WTC11 (cell line): ENCODE results near the gene ELAVL1. TPM values are rescaled to one million over a fixed set of nuclear protein-coding genes. Genes with fewer than 3 reads are reported as not detected.

Experiments used
- ATAC-seq: fragments of 200-7000 bp; cut with Tn5 transposase; 2 replicates; pipeline ENCODE4 v1.10.0; 2021; ENCODE audit warnings: mild to moderate bottlenecking, moderate library complexity
- CTCF ChIA-PET: fragments of 300-600 bp; sonication (Branson Sonifier 250); formaldehyde crosslinking; loops from one replicate; lab custom pipeline; 2021; ENCODE audit warnings: antibody characterized with exemption; lab: Charles Lee
- POLR2A ChIA-PET: fragments of 350-600 bp; sonication (Branson Sonifier 250); formaldehyde crosslinking; loops from one replicate; lab custom pipeline; 2021; ENCODE audit warnings: antibody characterized with exemption; lab: Charles Lee
- DNase-seq: peaks from one replicate; pipeline ENCODE4 v3.0.0; 2021; ENCODE audit warnings: low spot score
- H3K27ac Mint-ChIP-seq: 2 replicates; pipeline ENCODE4 v1.8.0; 2021; ENCODE audit warnings: mixed read lengths
- H3K27me3 Mint-ChIP-seq: 2 replicates; pipeline ENCODE4 v1.8.0; 2021; ENCODE audit warnings: low read depth, mild to moderate bottlenecking, moderate library complexity, mixed read lengths
- H3K36me3 Mint-ChIP-seq: 2 replicates; pipeline ENCODE4 v1.8.0; 2021; ENCODE audit warnings: mixed read lengths
- H3K4me1 Mint-ChIP-seq: 2 replicates; pipeline ENCODE4 v1.8.0; 2022; ENCODE audit warnings: mixed read lengths
- H3K4me3 Mint-ChIP-seq: 2 replicates; pipeline ENCODE4 v1.8.0; 2021; ENCODE audit warnings: mild to moderate bottlenecking, moderate library complexity, mixed read lengths
- H3K9me3 Mint-ChIP-seq: 2 replicates; pipeline ENCODE4 v1.8.0; 2021; ENCODE audit warnings: mixed read lengths
- ETV6 ChIP-seq: sonication (generic); formaldehyde crosslinking; IDR thresholded peaks from 2 replicates; pipeline ENCODE4 v1.8.1; 2022; ENCODE audit warnings: mild to moderate bottlenecking, missing genetic modification reagents
- KAT7 ChIP-seq: sonication (generic); formaldehyde crosslinking; IDR thresholded peaks from 2 replicates; pipeline ENCODE4 v1.8.1; 2023; ENCODE audit warnings: missing genetic modification reagents, mild to moderate bottlenecking, borderline replicate concordance
- NFATC4 ChIP-seq: fragments of 250-450 bp; sonication (Bioruptor Pico); IDR thresholded peaks from 2 replicates; pipeline ENCODE4 v1.9.0; 2021; ENCODE audit warnings: mild to moderate bottlenecking
- SMAD4 ChIP-seq: sonication (generic); formaldehyde crosslinking; IDR thresholded peaks from 2 replicates; pipeline ENCODE4 v1.8.0; 2022; ENCODE audit warnings: mild to moderate bottlenecking, missing genetic modification reagents
- TEAD4 ChIP-seq: sonication (generic); formaldehyde crosslinking; IDR thresholded peaks from 2 replicates; pipeline ENCODE4 v1.8.0; 2022; ENCODE audit warnings: mild to moderate bottlenecking, missing genetic modification reagents
- TP53 ChIP-seq: sonication (generic); formaldehyde crosslinking; IDR thresholded peaks from 2 replicates; pipeline ENCODE4 v1.8.1; 2023; ENCODE audit warnings: mild to moderate bottlenecking, missing genetic modification reagents
- ZNF121 ChIP-seq: sonication (generic); formaldehyde crosslinking; IDR thresholded peaks from 2 replicates; pipeline ENCODE4 v1.8.0; 2023; ENCODE audit warnings: missing genetic modification reagents
- ZNF317 ChIP-seq: sonication (generic); formaldehyde crosslinking; IDR thresholded peaks from 2 replicates; pipeline ENCODE4 v1.8.1; 2023; ENCODE audit warnings: low read depth, mild to moderate bottlenecking, moderate library complexity, missing genetic modification reagents, borderline replicate concordance
- ZNF416 ChIP-seq: fragments of 250-450 bp; sonication (Bioruptor Pico); IDR thresholded peaks from 2 replicates; pipeline ENCODE4 v1.9.0; 2021; ENCODE audit warnings: mild to moderate bottlenecking, inconsistent platforms
- total RNA-seq: library from RNA; stranded (reverse); gene quantifications from 3 replicates; pipeline ENCODE4 v1.2.3, GENCODE V29; 2021
- TF ChIP-seq, protein P1 (sequence below): sonication (generic); formaldehyde crosslinking; IDR thresholded peaks from 2 replicates; pipeline ENCODE4 v1.8.1; 2022; ENCODE audit warnings: missing genetic modification reagents, borderline replicate concordance
- TF ChIP-seq, protein P2 (sequence below): sonication (generic); formaldehyde crosslinking; IDR thresholded peaks from 2 replicates; pipeline ENCODE4 v1.8.1; 2023; ENCODE audit warnings: mild to moderate bottlenecking, missing genetic modification reagents
- TF ChIP-seq, protein P3 (sequence below): sonication (generic); formaldehyde crosslinking; IDR thresholded peaks from 2 replicates; pipeline ENCODE4 v1.8.1; 2022; ENCODE audit warnings: low read depth, missing genetic modification reagents, borderline replicate concordance
- TF ChIP-seq, protein P4 (sequence below): sonication (generic); formaldehyde crosslinking; IDR thresholded peaks from 2 replicates; pipeline ENCODE4 v1.8.0; 2022; ENCODE audit warnings: mild to moderate bottlenecking, missing genetic modification reagents
- TF ChIP-seq, protein P5 (sequence below): sonication (generic); formaldehyde crosslinking; IDR thresholded peaks from 2 replicates; pipeline ENCODE4 v1.8.0; 2022; ENCODE audit warnings: missing genetic modification reagents

ELAVL1 gene
- total RNA-seq, 1 experiment from 2014 or later = 160 TPM

DNA sequence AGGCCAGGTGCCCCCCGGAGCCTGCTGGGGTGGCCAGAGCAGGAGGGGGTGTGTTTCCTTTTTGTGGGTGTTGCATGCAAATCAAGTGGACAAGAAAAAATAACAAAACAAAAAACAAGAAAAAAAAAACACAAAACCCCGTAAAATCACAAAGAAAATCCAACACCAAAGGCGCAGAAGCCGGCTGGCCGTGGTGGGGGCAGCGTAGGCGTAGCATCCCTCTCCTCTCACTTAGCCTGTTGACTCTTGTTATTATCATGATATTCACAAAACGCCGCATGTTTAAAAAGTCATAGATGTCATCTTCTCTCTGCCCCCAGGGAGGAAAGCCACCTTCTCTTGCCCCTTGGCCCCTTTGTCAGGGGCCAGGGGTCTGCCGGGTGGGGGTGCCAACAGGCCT is 91.8 kb downstream of the ELAVL1 start:
- no peak overlapping the region for H3K4me3 Mint-ChIP-seq
- POLR2A ChIA-PET = no interaction called here
- peaks cover 41% of the 10 kb centered on the region for H3K27me3 Mint-ChIP-seq
- no peak for DNase-seq
- no peak for ATAC-seq
- peaks cover 11% of the 10 kb centered on the region for H3K36me3 Mint-ChIP-seq
- CTCF ChIA-PET = no interaction called here
- no peak overlapping the region for H3K27ac Mint-ChIP-seq
- TF ChIP-seq ZNF317 (no peak), ZNF416 (no peak), TEAD4 (CRISPR knock-in tag) (no peak), ZNF121 (CRISPR knock-in tag) (no peak), NFATC4 (no peak), KAT7 (CRISPR knock-in tag) (no peak), TP53 (CRISPR knock-in tag) (no peak)
- TF ChIP-seq, protein P1, sequence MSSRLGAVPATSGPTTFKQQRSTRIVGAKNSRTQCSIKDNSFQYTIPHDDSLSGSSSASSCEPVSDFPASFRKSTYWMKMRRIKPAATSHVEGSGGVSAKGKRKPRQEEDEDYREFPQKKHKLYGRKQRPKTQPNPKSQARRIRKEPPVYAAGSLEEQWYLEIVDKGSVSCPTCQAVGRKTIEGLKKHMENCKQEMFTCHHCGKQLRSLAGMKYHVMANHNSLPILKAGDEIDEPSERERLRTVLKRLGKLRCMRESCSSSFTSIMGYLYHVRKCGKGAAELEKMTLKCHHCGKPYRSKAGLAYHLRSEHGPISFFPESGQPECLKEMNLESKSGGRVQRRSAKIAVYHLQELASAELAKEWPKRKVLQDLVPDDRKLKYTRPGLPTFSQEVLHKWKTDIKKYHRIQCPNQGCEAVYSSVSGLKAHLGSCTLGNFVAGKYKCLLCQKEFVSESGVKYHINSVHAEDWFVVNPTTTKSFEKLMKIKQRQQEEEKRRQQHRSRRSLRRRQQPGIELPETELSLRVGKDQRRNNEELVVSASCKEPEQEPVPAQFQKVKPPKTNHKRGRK = no peak
- TF ChIP-seq, protein P2, sequence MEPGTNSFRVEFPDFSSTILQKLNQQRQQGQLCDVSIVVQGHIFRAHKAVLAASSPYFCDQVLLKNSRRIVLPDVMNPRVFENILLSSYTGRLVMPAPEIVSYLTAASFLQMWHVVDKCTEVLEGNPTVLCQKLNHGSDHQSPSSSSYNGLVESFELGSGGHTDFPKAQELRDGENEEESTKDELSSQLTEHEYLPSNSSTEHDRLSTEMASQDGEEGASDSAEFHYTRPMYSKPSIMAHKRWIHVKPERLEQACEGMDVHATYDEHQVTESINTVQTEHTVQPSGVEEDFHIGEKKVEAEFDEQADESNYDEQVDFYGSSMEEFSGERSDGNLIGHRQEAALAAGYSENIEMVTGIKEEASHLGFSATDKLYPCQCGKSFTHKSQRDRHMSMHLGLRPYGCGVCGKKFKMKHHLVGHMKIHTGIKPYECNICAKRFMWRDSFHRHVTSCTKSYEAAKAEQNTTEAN (CRISPR knock-in tag) = no peak
- TF ChIP-seq, protein P3, sequence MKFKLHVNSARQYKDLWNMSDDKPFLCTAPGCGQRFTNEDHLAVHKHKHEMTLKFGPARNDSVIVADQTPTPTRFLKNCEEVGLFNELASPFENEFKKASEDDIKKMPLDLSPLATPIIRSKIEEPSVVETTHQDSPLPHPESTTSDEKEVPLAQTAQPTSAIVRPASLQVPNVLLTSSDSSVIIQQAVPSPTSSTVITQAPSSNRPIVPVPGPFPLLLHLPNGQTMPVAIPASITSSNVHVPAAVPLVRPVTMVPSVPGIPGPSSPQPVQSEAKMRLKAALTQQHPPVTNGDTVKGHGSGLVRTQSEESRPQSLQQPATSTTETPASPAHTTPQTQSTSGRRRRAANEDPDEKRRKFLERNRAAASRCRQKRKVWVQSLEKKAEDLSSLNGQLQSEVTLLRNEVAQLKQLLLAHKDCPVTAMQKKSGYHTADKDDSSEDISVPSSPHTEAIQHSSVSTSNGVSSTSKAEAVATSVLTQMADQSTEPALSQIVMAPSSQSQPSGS = no peak
- TF ChIP-seq, protein P4, sequence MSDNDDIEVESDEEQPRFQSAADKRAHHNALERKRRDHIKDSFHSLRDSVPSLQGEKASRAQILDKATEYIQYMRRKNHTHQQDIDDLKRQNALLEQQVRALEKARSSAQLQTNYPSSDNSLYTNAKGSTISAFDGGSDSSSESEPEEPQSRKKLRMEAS = no peak
- TF ChIP-seq, protein P5, sequence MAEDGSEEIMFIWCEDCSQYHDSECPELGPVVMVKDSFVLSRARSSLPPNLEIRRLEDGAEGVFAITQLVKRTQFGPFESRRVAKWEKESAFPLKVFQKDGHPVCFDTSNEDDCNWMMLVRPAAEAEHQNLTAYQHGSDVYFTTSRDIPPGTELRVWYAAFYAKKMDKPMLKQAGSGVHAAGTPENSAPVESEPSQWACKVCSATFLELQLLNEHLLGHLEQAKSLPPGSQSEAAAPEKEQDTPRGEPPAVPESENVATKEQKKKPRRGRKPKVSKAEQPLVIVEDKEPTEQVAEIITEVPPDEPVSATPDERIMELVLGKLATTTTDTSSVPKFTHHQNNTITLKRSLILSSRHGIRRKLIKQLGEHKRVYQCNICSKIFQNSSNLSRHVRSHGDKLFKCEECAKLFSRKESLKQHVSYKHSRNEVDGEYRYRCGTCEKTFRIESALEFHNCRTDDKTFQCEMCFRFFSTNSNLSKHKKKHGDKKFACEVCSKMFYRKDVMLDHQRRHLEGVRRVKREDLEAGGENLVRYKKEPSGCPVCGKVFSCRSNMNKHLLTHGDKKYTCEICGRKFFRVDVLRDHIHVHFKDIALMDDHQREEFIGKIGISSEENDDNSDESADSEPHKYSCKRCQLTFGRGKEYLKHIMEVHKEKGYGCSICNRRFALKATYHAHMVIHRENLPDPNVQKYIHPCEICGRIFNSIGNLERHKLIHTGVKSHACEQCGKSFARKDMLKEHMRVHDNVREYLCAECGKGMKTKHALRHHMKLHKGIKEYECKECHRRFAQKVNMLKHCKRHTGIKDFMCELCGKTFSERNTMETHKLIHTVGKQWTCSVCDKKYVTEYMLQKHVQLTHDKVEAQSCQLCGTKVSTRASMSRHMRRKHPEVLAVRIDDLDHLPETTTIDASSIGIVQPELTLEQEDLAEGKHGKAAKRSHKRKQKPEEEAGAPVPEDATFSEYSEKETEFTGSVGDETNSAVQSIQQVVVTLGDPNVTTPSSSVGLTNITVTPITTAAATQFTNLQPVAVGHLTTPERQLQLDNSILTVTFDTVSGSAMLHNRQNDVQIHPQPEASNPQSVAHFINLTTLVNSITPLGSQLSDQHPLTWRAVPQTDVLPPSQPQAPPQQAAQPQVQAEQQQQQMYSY (CRISPR knock-in tag) = no peak
- peaks cover 3% of the 10 kb centered on the region for H3K4me1 Mint-ChIP-seq
- no peaks in the 10 kb centered on the region for H3K9me3 Mint-ChIP-seq

DNA sequence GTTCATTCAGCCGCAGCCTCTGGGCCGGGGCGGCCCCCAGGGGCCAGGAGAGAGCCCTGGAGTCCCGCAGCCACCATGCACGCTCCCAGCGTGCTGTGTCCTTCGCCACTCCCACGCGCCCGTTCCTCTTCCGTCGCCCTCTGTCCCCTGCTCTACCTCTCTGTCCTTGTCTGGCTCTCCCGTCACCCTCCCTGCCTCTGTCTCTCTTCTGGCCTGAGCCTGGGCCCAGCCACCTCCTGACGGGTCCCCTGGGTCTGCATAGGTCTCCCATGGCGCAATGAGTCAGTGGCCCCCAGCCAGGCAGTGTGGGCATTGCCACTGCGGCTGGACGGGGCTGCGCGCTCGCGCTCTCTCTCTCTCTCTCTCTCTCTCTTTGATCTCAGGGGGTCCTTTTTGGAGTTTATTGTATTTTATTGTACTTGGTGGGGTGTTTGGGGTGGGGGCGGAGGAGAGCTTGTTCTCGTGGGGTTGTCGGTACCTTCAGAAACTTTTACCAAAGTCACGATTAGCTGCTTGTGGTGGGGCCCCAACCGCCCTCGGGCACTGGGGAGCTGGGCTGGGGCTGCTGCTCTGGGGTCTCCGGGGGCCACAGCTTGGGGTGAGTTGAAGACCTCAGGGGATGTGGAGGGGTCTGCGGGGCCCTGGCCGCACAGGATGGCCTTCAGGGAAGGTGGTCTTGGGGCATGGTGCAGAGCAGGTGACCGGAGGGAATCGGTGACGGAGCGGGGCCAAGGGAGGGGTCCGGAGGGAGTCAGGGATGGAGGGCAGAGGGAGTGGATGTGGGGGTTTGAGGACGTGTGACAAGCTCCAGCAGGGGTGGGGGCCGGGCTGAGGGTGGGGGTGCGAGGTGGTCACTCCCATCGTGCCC is 92.5 kb downstream of the ELAVL1 start:
- Mint-ChIP-seq H3K27ac (no peak overlapping the region), H3K27me3 (peaks cover 34% of the 10 kb centered on the region), H3K4me3 (no peak overlapping the region), H3K9me3 (no peaks in the 10 kb centered on the region), H3K36me3 (peaks cover 11% of the 10 kb centered on the region), H3K4me1 (peaks cover 3% of the 10 kb centered on the region)
- no peak for ATAC-seq
- ChIA-PET POLR2A (no interaction called here), CTCF (interaction anchor here (0.8 to 2.1 kb wide), 2 partner anchors 36 to 44 kb away, joined by 3 to 10 read pairs; no protein-coding TSS in a partner anchor)
- no peak for DNase-seq
- TF ChIP-seq ETV6 (CRISPR knock-in tag) (no peak), SMAD4 (CRISPR knock-in tag) (no peak), NFATC4 (no peak)
- TF ChIP-seq, protein P2 (CRISPR knock-in tag) = no peak
